ENCODE results near the gene B4GALT1.

- TF ChIP-seq CTCF (conservative IDR thresholded peaks at IDR 0.05; ENCODE audit: low read length) (no peak), EZH2phosphoT487 (IDR thresholded peaks at IDR 0.05; ENCODE audit: borderline replicate concordance, low read depth, low read length) (no peak)
Observed at GRCh38 chr9:33106827-33107621, 60.1 kb downstream of the B4GALT1 start.

Data from OCI-LY7 (cell line).